NT2/D1 (cell line): ENCODE data around the gene ADSS2.

Experiments used
- YY1 ChIP-seq: IDR thresholded peaks from 2 replicates; pipeline ENCODE4 v1.6.1; 2011; ENCODE audit not compliant: insufficient read length, insufficient read depth
- ZNF274 ChIP-seq: IDR thresholded peaks from 2 replicates; pipeline ENCODE4 v1.6.1; 2011; ENCODE audit warnings: mild to moderate bottlenecking, low read depth, low read length

- TF ChIP-seq ZNF274 = no peak
- TF ChIP-seq YY1 = no peak
These were observed 89.2 kb downstream of the ADSS2 start for GRCh38 chr1:244362476-244362875.
